ENCODE data around the gene PAPLN.

The PAPLN gene

DNA sequence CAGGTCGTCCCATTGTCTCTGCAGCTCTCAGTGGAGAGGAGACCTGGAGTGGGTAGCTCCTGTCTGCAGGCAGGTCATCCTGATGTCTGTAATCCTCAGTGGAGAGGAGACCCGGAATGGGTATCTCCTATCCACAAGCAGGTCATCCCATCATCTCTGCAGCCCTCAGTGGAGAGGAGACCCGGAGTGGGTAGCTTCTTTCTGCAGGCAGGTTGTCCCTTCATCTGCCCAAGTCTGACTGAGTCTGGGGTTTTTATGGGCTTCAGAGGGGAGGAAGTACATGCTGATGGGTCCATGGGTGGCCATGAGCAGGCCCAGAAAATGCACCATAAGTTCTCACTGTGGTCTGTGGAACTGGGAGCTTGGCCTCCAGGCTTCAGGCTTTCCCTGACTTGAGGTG is 28.9 kb upstream of the PAPLN start:
- TF ChIP-seq, protein P1, sequence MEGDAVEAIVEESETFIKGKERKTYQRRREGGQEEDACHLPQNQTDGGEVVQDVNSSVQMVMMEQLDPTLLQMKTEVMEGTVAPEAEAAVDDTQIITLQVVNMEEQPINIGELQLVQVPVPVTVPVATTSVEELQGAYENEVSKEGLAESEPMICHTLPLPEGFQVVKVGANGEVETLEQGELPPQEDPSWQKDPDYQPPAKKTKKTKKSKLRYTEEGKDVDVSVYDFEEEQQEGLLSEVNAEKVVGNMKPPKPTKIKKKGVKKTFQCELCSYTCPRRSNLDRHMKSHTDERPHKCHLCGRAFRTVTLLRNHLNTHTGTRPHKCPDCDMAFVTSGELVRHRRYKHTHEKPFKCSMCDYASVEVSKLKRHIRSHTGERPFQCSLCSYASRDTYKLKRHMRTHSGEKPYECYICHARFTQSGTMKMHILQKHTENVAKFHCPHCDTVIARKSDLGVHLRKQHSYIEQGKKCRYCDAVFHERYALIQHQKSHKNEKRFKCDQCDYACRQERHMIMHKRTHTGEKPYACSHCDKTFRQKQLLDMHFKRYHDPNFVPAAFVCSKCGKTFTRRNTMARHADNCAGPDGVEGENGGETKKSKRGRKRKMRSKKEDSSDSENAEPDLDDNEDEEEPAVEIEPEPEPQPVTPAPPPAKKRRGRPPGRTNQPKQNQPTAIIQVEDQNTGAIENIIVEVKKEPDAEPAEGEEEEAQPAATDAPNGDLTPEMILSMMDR (IDR thresholded peaks at IDR 0.05; ENCODE audit: low read depth, low read length), result no peak
- DNase-seq (ENCODE audit: extremely low read depth, low read depth), result no peak

DNA sequence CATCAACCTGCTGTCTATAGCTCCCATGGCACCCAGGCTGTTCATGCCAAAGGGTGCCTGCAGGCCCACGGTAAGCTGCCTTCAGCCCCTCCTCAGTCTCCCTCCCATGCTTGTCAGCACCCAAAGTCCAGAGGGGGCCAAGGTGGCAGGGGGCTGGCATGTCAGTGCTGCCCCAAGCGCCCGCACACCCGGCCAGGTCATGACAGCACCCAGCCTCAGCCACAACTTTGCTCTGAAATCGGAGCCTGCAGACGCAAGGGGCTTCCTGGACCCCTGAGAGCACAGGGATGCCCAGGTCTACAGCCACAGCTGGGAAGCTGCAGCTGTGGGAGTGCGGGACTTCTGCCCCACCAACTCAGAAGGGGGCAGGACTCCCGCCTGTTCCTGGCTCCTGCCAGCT is 28.5 kb upstream of the PAPLN start:
- no peak for DNase-seq (ENCODE audit: extremely low read depth, low read depth)
- TF ChIP-seq, protein P1 (IDR thresholded peaks at IDR 0.05; ENCODE audit: low read depth, low read length), result no peak

DNA sequence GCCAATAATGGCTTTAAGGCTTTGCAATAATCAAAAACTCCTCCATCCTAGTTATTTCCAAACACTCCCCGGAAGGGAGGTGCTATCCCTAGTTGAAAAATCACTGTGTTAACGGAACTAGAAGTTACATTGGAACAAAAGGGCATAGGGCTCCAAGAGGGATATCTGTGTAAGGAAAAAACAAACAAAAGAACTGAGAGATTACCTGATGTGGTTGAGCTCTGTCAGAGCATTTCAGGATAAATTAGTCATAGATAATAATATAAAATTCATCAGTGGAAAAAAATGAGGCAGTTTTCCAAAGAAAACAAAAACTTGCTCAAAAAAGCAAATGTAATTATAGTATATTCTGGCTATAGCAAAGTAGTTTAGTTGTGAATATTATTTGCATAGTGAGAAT is 27.4 kb upstream of the PAPLN start:
- no peak for DNase-seq (ENCODE audit: extremely low read depth, low read depth)
- TF ChIP-seq, protein P1 (IDR thresholded peaks at IDR 0.05; ENCODE audit: low read depth, low read length), result no peak

DNA sequence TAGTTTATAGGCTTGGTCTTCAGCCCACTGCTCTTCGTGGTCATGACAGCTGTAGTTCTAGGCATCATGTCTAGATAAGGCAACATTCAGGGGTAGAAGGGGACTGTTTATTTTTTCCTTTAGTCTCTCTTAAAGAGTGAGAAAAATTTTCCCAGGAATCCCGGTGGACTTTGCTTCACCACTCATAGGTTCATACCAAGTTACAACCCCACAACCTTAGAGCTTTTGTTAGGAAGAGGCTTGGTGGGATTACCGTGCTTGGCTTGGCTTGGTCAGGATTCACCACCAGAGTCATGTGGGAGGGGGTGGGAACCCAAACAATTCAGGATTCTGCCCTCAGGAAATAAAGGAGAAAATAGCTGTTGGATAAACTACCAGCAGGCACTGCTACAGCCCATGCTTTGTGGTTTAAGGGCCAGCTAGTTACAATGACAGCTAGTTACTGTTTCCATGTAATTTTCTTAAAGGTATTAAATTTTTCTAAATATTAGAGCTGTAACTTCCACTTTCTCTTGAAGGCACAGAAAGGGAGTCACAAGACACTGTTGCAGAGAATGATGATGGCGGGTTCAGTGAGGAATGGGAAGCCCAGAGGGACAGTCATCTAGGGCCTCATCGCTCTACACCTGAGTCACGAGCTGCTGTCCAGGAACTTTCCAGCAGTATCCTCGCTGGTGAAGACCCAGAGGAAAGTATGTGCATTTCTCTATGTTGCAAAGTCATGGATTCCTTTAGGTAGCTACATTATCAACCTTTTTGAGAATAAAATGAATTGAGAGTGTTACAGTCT is 25.9 kb upstream of the PAPLN start:
- TF ChIP-seq, protein P1 (IDR thresholded peaks at IDR 0.05; ENCODE audit: low read depth, low read length), result no peak
- DNase-seq (ENCODE audit: extremely low read depth, low read depth), result no peak

DNA sequence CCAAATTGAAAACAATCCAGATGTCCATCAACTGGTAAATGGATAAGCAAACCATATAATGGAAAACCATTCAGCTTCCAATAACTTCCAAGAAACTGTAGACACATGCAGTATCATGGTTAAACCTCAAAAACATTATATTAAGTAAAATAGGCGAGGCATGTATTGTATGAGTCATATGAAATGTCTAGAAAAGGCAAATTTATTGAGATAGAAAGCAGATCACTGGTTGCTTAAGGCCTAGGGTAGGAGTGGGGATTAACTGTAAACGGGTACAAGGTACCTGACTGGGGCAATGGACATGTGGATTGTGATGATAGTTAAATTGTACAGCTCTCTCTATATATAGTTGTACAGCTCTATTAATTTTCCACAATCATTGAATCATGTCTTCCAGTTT is 21.3 kb upstream of the PAPLN start:
- TF ChIP-seq, protein P1 (IDR thresholded peaks at IDR 0.05; ENCODE audit: low read depth, low read length), result no peak
- no peak for DNase-seq (ENCODE audit: extremely low read depth, low read depth)

DNA sequence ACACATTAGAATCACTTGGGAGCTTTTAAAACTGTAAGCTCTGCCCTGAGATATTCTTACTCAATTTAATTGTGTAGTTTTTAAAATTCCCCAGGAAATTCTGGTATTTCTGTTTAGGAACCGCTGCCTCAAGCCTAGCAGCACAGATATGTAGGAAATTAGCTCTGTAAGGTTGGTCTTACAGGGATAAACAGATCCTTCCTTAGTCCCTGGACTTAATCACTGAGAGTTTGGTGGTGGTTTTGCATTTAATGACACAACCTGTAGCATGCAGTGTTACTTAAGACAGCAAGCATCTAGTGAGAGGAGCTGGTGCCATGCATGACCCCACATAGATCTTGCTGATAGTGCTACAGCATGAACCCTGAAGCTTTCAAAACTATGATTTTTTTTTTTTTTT is 19.9 kb upstream of the PAPLN start:
- TF ChIP-seq, protein P1 (IDR thresholded peaks at IDR 0.05; ENCODE audit: low read depth, low read length), result no peak
- no peak for DNase-seq (ENCODE audit: extremely low read depth, low read depth)

DNA sequence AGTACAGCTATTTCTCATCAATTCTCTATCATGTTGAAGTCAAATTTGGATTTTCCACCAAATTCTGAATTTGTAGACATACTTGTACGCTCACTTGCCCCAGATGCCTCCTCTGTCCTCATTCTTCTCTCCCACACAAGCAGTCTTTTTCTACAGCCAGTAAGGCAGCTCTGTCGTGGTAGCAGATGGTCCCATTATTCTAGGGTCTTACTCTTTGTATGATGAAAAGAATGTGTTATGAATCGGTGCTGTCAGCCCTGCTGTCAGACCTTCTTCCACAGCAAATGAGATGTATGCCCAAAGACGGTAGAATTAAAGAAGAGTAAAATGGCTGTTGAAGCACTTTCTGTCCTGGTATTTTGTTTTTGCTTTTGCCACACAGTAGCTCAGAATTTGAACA is 17.2 kb upstream of the PAPLN start:
- no peak for DNase-seq (ENCODE audit: extremely low read depth, low read depth)
- TF ChIP-seq, protein P1 (IDR thresholded peaks at IDR 0.05; ENCODE audit: low read depth, low read length), result no peak
